GM12878 (cell line): ENCODE results near the gene NHERF2. TPM values are rescaled to one million over a fixed set of nuclear protein-coding genes. Genes with fewer than 3 reads are reported as not detected.

Source experiments
- BMI1 ChIP-seq: fragments of 450-650 bp; IDR thresholded peaks from 2 replicates; pipeline ENCODE4 v1.6.1; 2016; ENCODE audit warnings: mild to moderate bottlenecking, moderate library complexity, borderline replicate concordance
- EED ChIP-seq: sonication (generic); IDR thresholded peaks from 2 replicates; pipeline ENCODE4 v1.6.1; 2016; ENCODE audit warnings: antibody characterized with exemption, low read depth
- ETV6 ChIP-seq, 2 experiments: fragments of 450-650 bp in 1 of 2; IDR thresholded peaks in 1 of 2; conservative IDR thresholded peaks in 1 of 2; 2 replicates each; pipeline ENCODE4 v1.6.1; 2014; ENCODE audit warnings: antibody characterized with exemption in 1 of 2, borderline replicate concordance in 1 of 2, low read depth in 1 of 2, mild to moderate bottlenecking in 1 of 2, moderate library complexity in 1 of 2
- HDAC6 ChIP-seq: fragments of 200-600 bp; sonication (generic); IDR thresholded peaks from one replicate; pipeline ENCODE4 v1.8.0; 2017; ENCODE audit warnings: antibody characterized with exemption; ENCODE audit not compliant: unreplicated experiment
- IKZF1 ChIP-seq: fragments of 450-650 bp; conservative IDR thresholded peaks from 2 replicates; pipeline ENCODE4 v1.6.1; 2017; ENCODE audit warnings: antibody characterized with exemption, mild to moderate bottlenecking
- IRF3 ChIP-seq: fragments of 450-650 bp; IDR thresholded peaks from 2 replicates; pipeline ENCODE4 v1.6.1; 2014; ENCODE audit warnings: mild to moderate bottlenecking
- IRF4 ChIP-seq: IDR thresholded peaks from 2 replicates; pipeline ENCODE4 v1.6.1; 2011; ENCODE audit warnings: low read depth, low read length
- MTA3 ChIP-seq: IDR thresholded peaks from 2 replicates; pipeline ENCODE4 v1.6.1; 2012; ENCODE audit warnings: low read length, inconsistent platforms, borderline replicate concordance
- MYC ChIP-seq: IDR thresholded peaks from 2 replicates; pipeline ENCODE4 v1.6.1; 2011; ENCODE audit warnings: mild to moderate bottlenecking, low read length, moderate library complexity, inconsistent platforms; ENCODE audit not compliant: insufficient read depth, insufficient replicate concordance, insufficient read length, severe bottlenecking
- PBX3 ChIP-seq: IDR thresholded peaks from 2 replicates; pipeline ENCODE4 v1.6.1; 2011; ENCODE audit warnings: mild to moderate bottlenecking, low read depth, low read length, moderate library complexity; ENCODE audit not compliant: insufficient replicate concordance
- RBBP5 ChIP-seq: fragments of 200-600 bp; sonication (generic); conservative IDR thresholded peaks from 2 replicates; pipeline ENCODE4 v1.6.1; 2016
- REST ChIP-seq: IDR thresholded peaks from 2 replicates; pipeline ENCODE4 v1.6.1; 2012; ENCODE audit warnings: mild to moderate bottlenecking, low read depth, low read length
- RFX5 ChIP-seq: IDR thresholded peaks from 2 replicates; pipeline ENCODE4 v1.6.1; 2011; ENCODE audit warnings: low read depth, low read length, improper control_type of control experiment
- SIN3A ChIP-seq: IDR thresholded peaks from 2 replicates; pipeline ENCODE4 v1.6.1; 2012; ENCODE audit warnings: low read depth, low read length, improper control_type of control experiment
- ZBTB11 ChIP-seq: fragments of 450-650 bp; formaldehyde crosslinking; IDR thresholded peaks from 2 replicates; pipeline ENCODE4 v1.5.0; 2022; ENCODE audit warnings: mild to moderate bottlenecking, missing genetic modification characterization
- ZBTB33 ChIP-seq: fragments of 450-650 bp; IDR thresholded peaks from 2 replicates; pipeline ENCODE4 v1.6.1; 2017; ENCODE audit warnings: mild to moderate bottlenecking
- ZNF24 ChIP-seq: fragments of 450-650 bp; IDR thresholded peaks from 2 replicates; pipeline ENCODE4 v1.6.1; 2017; ENCODE audit warnings: antibody characterized with exemption, mild to moderate bottlenecking
- ZNF622 ChIP-seq: fragments of 450-650 bp; IDR thresholded peaks from 2 replicates; pipeline ENCODE4 v1.6.1; 2017; ENCODE audit warnings: mild to moderate bottlenecking, inconsistent platforms
- polyA plus RNA-seq, 11 experiments: library from polyadenylated mRNA; depleted of rRNA in 4 of 11; unstranded in 6 of 11; stranded (reverse) in 5 of 11; fragments of >200 nt; fragmentation: Nextera tagmentation in 4 of 11; fragmentation: Illumina TruSeq in 1 of 11; extraction: Ambion mirVana in 4 of 11; extraction: Trizol in 1 of 11; gene quantifications; 1 replicate in 1 of 11; 2 replicates in 10 of 11; pipeline versions ENCODE4 v1.2.1 to v1.2.3, GENCODE V29; 2011 to 2016; ENCODE audit warnings: inconsistent platforms in 2 of 11, missing spikeins in 2 of 11, low read depth in 1 of 11
- total RNA-seq, 4 experiments: library from RNA; depleted of rRNA in 3 of 4; stranded (reverse); fragments of >200 nt in 3 of 4; fragmentation: Illumina TruSeq in 1 of 4; extraction: Trizol in 1 of 4; gene quantifications; 2 replicates each; pipeline versions ENCODE4 v1.2.1 to v1.2.3, GENCODE V29; 2013 to 2021

Gene NHERF2
- total and polyA plus RNA-seq, 10 of the 15 experiments (the other 5 are each of a cell fraction or from before 2014, with no cell fraction given): 0.05 to 0.31 (median 0.08) TPM; not detected in 4

GRCh38 chr16:2023092-2024031 lies 3.3 kb upstream of the NHERF2 start (continued):
- TF ChIP-seq ZBTB33: no peak; the same call in 1 of the 2 replicates
- TF ChIP-seq PBX3: no peak
- no peak for TF ChIP-seq REST
- no peak for TF ChIP-seq HDAC6
- no peak for TF ChIP-seq ZNF622
- TF ChIP-seq ZNF24: no peak
- TF ChIP-seq SIN3A: no peak
- no peak for TF ChIP-seq MTA3
- TF ChIP-seq IRF4: no peak
- no peak for TF ChIP-seq BMI1
- TF ChIP-seq RFX5: no peak
- TF ChIP-seq ETV6 (conservative IDR thresholded peaks at IDR 0.05 in 1 of 2, IDR thresholded peaks at IDR 0.05 in 1 of 2; ENCODE audit: borderline replicate concordance in 1 of 2, low read depth in 1 of 2): no peak
- no peak for TF ChIP-seq MYC
- no peak; the same call in 1 of the 2 replicates for TF ChIP-seq IKZF1
- TF ChIP-seq ZBTB11 (CRISPR knock-in tag): no peak
- TF ChIP-seq RBBP5: no peak
- no peak for TF ChIP-seq EED
- TF ChIP-seq IRF3: no peak
